Neural cell (in vitro differentiated cells): Measurements from ENCODE around the gene SERPINB6. TPM values are rescaled to one million over a fixed set of nuclear protein-coding genes. Genes with fewer than 3 reads are reported as not detected.
"Not testable (repeated sequence)": the region's sequence is repeated elsewhere in the genome, so short reads cannot be mapped to it uniquely, and the experiment has no call there.

Experiments used
- H2AFZ ChIP-seq: fragments of 200-600, 300-800 bp; sonication (generic), shearing (Covaris generic); 2 replicates; pipeline ENCODE4 v1.6.0; 2014; ENCODE audit warnings: low read depth, mild to moderate bottlenecking, antibody characterized with exemption, low read length, moderate library complexity
- H3F3A ChIP-seq: fragments of 200-600 bp; shearing (Covaris generic); 2 replicates; pipeline ENCODE4 v1.6.1; 2016; ENCODE audit warnings: mild to moderate bottlenecking, moderate library complexity, mixed read lengths, antibody characterized with exemption, low read length; ENCODE audit not compliant: insufficient read depth, poor library complexity, severe bottlenecking
- H3K27ac ChIP-seq: fragments of 200-600, 300-800 bp; sonication (generic), shearing (Covaris generic); 2 replicates; pipeline ENCODE4 v1.5.1; 2014; ENCODE audit warnings: mild to moderate bottlenecking, low read length, moderate library complexity
- H3K27me3 ChIP-seq: fragments of 300-800, 200-600 bp; sonication (generic), shearing (Covaris generic); 2 replicates; pipeline ENCODE4 v1.6.0; 2014; ENCODE audit warnings: mild to moderate bottlenecking, low read depth, low read length, moderate library complexity; ENCODE audit not compliant: insufficient read depth
- H3K36me3 ChIP-seq: fragments of 300-800, 200-600 bp; sonication (generic), shearing (Covaris generic); 2 replicates; pipeline ENCODE4 v1.5.1; 2014; ENCODE audit warnings: mild to moderate bottlenecking, antibody characterized with exemption, low read length, moderate library complexity; ENCODE audit not compliant: insufficient read depth
- H3K4me2 ChIP-seq: fragments of 300-800, 200-600 bp; sonication (generic), shearing (Covaris generic); 2 replicates; pipeline ENCODE4 v1.6.0; 2014; ENCODE audit warnings: mild to moderate bottlenecking, low read length
- H3K4me3 ChIP-seq: fragments of 300-800, 200-600 bp; sonication (generic), shearing (Covaris generic); 2 replicates; pipeline ENCODE4 v1.5.1; 2014; ENCODE audit warnings: mild to moderate bottlenecking, low read length, moderate library complexity
- H3K79me2 ChIP-seq: fragments of 200-600 bp; shearing (Covaris generic); replicated peaks from 2 replicates; pipeline ENCODE4 v1.6.0; 2014; ENCODE audit warnings: mild to moderate bottlenecking, low read length, moderate library complexity; ENCODE audit not compliant: insufficient read depth
- H3K9ac ChIP-seq: fragments of 300-800, 200-600 bp; sonication (generic), shearing (Covaris generic); 2 replicates; pipeline ENCODE4 v1.6.1; 2016; ENCODE audit warnings: mild to moderate bottlenecking, low read length, mixed read lengths
- H3K9me2 ChIP-seq: fragments of 200-600 bp; shearing (Covaris generic); 2 replicates; pipeline ENCODE4 v1.6.1; 2016; ENCODE audit warnings: mild to moderate bottlenecking, low read length, mixed read lengths; ENCODE audit not compliant: insufficient read depth
- H3K9me3 ChIP-seq: fragments of 200-600, 300-800 bp; sonication (generic), shearing (Covaris generic); 2 replicates; pipeline ENCODE4 v1.6.1; 2016; ENCODE audit warnings: mild to moderate bottlenecking, mixed run types, low read length, moderate library complexity, mixed read lengths
- H4K20me1 ChIP-seq: fragments of 200-600 bp; shearing (Covaris generic); 2 replicates; pipeline ENCODE4 v1.6.1; 2016; ENCODE audit warnings: mild to moderate bottlenecking, mixed run types; ENCODE audit not compliant: insufficient read depth
- CTCF ChIP-seq: fragments of 450-650 bp; IDR thresholded peaks from 2 replicates; pipeline ENCODE4 v1.5.1; 2014; ENCODE audit warnings: antibody characterized with exemption, mild to moderate bottlenecking, moderate library complexity; ENCODE audit not compliant: poor library complexity, severe bottlenecking
- EP300 ChIP-seq: fragments of 450-650 bp; conservative IDR thresholded peaks from 2 replicates; pipeline ENCODE4 v1.6.1; 2014; ENCODE audit warnings: antibody characterized with exemption, mild to moderate bottlenecking, moderate library complexity; ENCODE audit not compliant: poor library complexity, severe bottlenecking
- EZH2 ChIP-seq: fragments of 200-600, 300-800 bp; shearing (Covaris generic), sonication (generic); IDR thresholded peaks from 2 replicates; pipeline ENCODE4 v1.6.1; 2014; ENCODE audit warnings: antibody characterized with exemption, low read length, borderline replicate concordance, mild to moderate bottlenecking; ENCODE audit not compliant: insufficient read depth, poor library complexity, severe bottlenecking
- MXI1 ChIP-seq: fragments of 450-650 bp; conservative IDR thresholded peaks from 2 replicates; pipeline ENCODE4 v1.6.1; 2014; ENCODE audit warnings: antibody characterized with exemption, mild to moderate bottlenecking; ENCODE audit not compliant: poor library complexity, severe bottlenecking
- POLR2AphosphoS5 ChIP-seq: IDR thresholded peaks from 2 replicates; pipeline ENCODE4 v1.6.1; 2012
- RAD21 ChIP-seq: fragments of 450-650 bp; conservative IDR thresholded peaks from 2 replicates; pipeline ENCODE4 v1.6.1; 2014; ENCODE audit warnings: antibody characterized with exemption, mild to moderate bottlenecking, moderate library complexity
- REST ChIP-seq: IDR thresholded peaks from 2 replicates; pipeline ENCODE4 v1.6.1; 2012; ENCODE audit warnings: borderline replicate concordance
- SMC3 ChIP-seq: fragments of 450-650 bp; conservative IDR thresholded peaks from 2 replicates; pipeline ENCODE4 v1.6.1; 2014; ENCODE audit warnings: antibody characterized with exemption, mild to moderate bottlenecking, moderate library complexity; ENCODE audit not compliant: poor library complexity
- TAF1 ChIP-seq: IDR thresholded peaks from 2 replicates; pipeline ENCODE4 v1.6.1; 2012; ENCODE audit warnings: low read depth
- polyA plus RNA-seq: library from polyadenylated mRNA; depleted of rRNA; stranded (reverse); fragments of >200 nt; gene quantifications from 2 replicates; pipeline ENCODE4 v1.2.3, GENCODE V29; 2014

Gene SERPINB6
- polyA plus RNA-seq, 1 donor from 2014 or later, result 2.3 TPM

GRCh38 chr6:2934057-2934456, 37.3 kb downstream of the SERPINB6 start:
- TF ChIP-seq MXI1 (no peak), SMC3 (no peak), REST (no peak), EP300 (no peak), POLR2AphosphoS5 (no peak), TAF1 (no peak), EZH2 (no peak), RAD21 (no peak), CTCF (no peak)
- Histone ChIP-seq H3K9me3 (no peaks in the 10 kb centered on the region), H3K27me3 (no peaks in the 10 kb centered on the region), H3K4me2 (no peak overlapping the region), H4K20me1 (no peaks in the 10 kb centered on the region), H3K79me2 (no peaks in the 10 kb centered on the region), H2AFZ (no peak overlapping the region), H3K36me3 (no peaks in the 10 kb centered on the region), H3K9me2 (no peaks in the 10 kb centered on the region), H3K4me3 (no peak overlapping the region), H3K9ac (no peak overlapping the region), H3K27ac (no peak overlapping the region), H3F3A (no peaks in the 10 kb centered on the region)

GRCh38 chr6:2932911-2933310, 38.5 kb downstream of the SERPINB6 start:
- H3K4me2 ChIP-seq, H4K20me1 ChIP-seq, H3K27ac ChIP-seq, H3K79me2 ChIP-seq, H3F3A ChIP-seq, H3K9me2 ChIP-seq, H3K36me3 ChIP-seq, H3K27me3 ChIP-seq, H3K9me3 ChIP-seq, H3K4me3 ChIP-seq, H3K9ac ChIP-seq, H2AFZ ChIP-seq: not testable (repeated sequence)
